Parathyroid adenoma (tissue), 2 donors: Measurements from ENCODE around the gene GPX6.

Experiments
- H2AFZ ChIP-seq: fragments of 300-600 bp; sonication (generic); one replicate; pipeline ENCODE4 v1.7.0; 2017; ENCODE audit warnings: antibody characterized with exemption, mild to moderate bottlenecking
- H3K27ac ChIP-seq: fragments of 300-600 bp; sonication (generic); one replicate; pipeline ENCODE4 v1.7.0; 2017
- H3K27me3 ChIP-seq: fragments of 300-600 bp; sonication (generic); one replicate; pipeline ENCODE4 v1.7.0; 2017; ENCODE audit warnings: low read length; ENCODE audit not compliant: control insufficient read depth, insufficient read depth
- H3K36me3 ChIP-seq: fragments of 300-600 bp; sonication (generic); one replicate; pipeline ENCODE4 v1.7.0; 2017; ENCODE audit warnings: low read length; ENCODE audit not compliant: control insufficient read depth, insufficient read depth
- H3K4me1 ChIP-seq: fragments of 300-600 bp; sonication (generic); one replicate; pipeline ENCODE4 v1.7.0; 2017; ENCODE audit warnings: control low read depth
- H3K4me2 ChIP-seq: fragments of 300-600 bp; sonication (generic); one replicate; pipeline ENCODE4 v1.7.0; 2017; ENCODE audit warnings: low read length
- H3K4me3 ChIP-seq: fragments of 300-600 bp; sonication (generic); one replicate; pipeline ENCODE4 v1.7.0; 2017; ENCODE audit warnings: low read depth, low read length
- H3K79me2 ChIP-seq: fragments of 300-600 bp; sonication (generic); one replicate; pipeline ENCODE4 v1.7.0; 2017; ENCODE audit warnings: control low read depth
- H3K9ac ChIP-seq: fragments of 300-600 bp; sonication (generic); one replicate; pipeline ENCODE4 v1.7.0; 2017; ENCODE audit warnings: mild to moderate bottlenecking
- H3K9me3 ChIP-seq: fragments of 300-600 bp; sonication (generic); one replicate; pipeline ENCODE4 v1.7.0; 2017; ENCODE audit warnings: low read length; ENCODE audit not compliant: control insufficient read depth
- CTCF ChIP-seq: fragments of 300-600 bp; sonication (generic); IDR thresholded peaks from one replicate; pipeline ENCODE4 v1.7.0; 2017; ENCODE audit warnings: antibody characterized with exemption, mild to moderate bottlenecking
- donor health status: primary hyperparathyroidism.

GPX6 gene

GRCh38 chr6:28490205-28490890, 25.2 kb downstream of the GPX6 start:
- H3K9me3 ChIP-seq, result no peaks in the 10 kb centered on the region
- H3K4me1 ChIP-seq, result no peaks in the 10 kb centered on the region
- no peak overlapping the region for H3K4me2 ChIP-seq
- no peak overlapping the region for H3K27ac ChIP-seq
- H3K79me2 ChIP-seq, result no peaks in the 10 kb centered on the region
- H3K27me3 ChIP-seq, result no peaks in the 10 kb centered on the region
- no peaks in the 10 kb centered on the region for H3K36me3 ChIP-seq
- peak overlapping the region; percentile 11 for H3K4me3 ChIP-seq
- H3K9ac ChIP-seq, result no peak overlapping the region
- no peak for TF ChIP-seq CTCF
- H2AFZ ChIP-seq, result no peak overlapping the region

- Histone ChIP-seq H2AFZ (no peak overlapping the region), H3K4me1 (no peaks in the 10 kb centered on the region), H3K79me2 (no peaks in the 10 kb centered on the region), H3K36me3 (no peaks in the 10 kb centered on the region), H3K4me2 (no peak overlapping the region), H3K9me3 (no peaks in the 10 kb centered on the region), H3K27me3 (no peaks in the 10 kb centered on the region), H3K27ac (no peak overlapping the region), H3K9ac (no peak overlapping the region), H3K4me3 (peak overlapping the region; percentile 11)
- TF ChIP-seq CTCF, result no peak
Measured at GRCh38 chr6:28489366-28490204, 26.0 kb downstream of the GPX6 start.

- H3K27ac ChIP-seq, result no peak overlapping the region
- no peaks in the 10 kb centered on the region for H3K27me3 ChIP-seq
- no peak for TF ChIP-seq CTCF
- H3K36me3 ChIP-seq, result no peaks in the 10 kb centered on the region
- no peak overlapping the region for H3K4me3 ChIP-seq
- H3K9ac ChIP-seq, result no peak overlapping the region
- no peaks in the 10 kb centered on the region for H3K4me1 ChIP-seq
- H2AFZ ChIP-seq, result no peak overlapping the region
- H3K79me2 ChIP-seq, result no peaks in the 10 kb centered on the region
- no peak overlapping the region for H3K4me2 ChIP-seq
- no peaks in the 10 kb centered on the region for H3K9me3 ChIP-seq
Measured at GRCh38 chr6:28488916-28489365, 26.7 kb downstream of the GPX6 start.

GRCh38 chr6:28486988-28487742, 28.4 kb downstream of the GPX6 start:
- Histone ChIP-seq H3K9me3 (no peaks in the 10 kb centered on the region), H3K36me3 (no peaks in the 10 kb centered on the region), H3K9ac (no peak overlapping the region), H2AFZ (no peak overlapping the region), H3K27ac (no peak overlapping the region), H3K4me2 (no peak overlapping the region), H3K4me1 (no peaks in the 10 kb centered on the region), H3K27me3 (no peaks in the 10 kb centered on the region), H3K4me3 (no peak overlapping the region), H3K79me2 (no peaks in the 10 kb centered on the region)
- no peak for TF ChIP-seq CTCF
